ENCODE results near the gene ICAM1.

ICAM1 gene

GRCh38 chr19:10260141-10260584, 10.8 kb upstream of the ICAM1 start:
- no peak overlapping the region for H2AFZ ChIP-seq (ENCODE audit: low read length, unreplicated experiment)
- H3K79me2 ChIP-seq (ENCODE audit: control insufficient read depth, insufficient read depth, low read length, unreplicated experiment): no peaks in the 10 kb centered on the region
- no peaks in the 10 kb centered on the region for H3K4me1 ChIP-seq (ENCODE audit: control insufficient read depth, insufficient read depth, low read length, unreplicated experiment)
- no peak overlapping the region for H3K4me3 ChIP-seq (ENCODE audit: low read depth, low read length)
- H3K27ac ChIP-seq (ENCODE audit: low read depth, low read length): no peak overlapping the region
- no peaks in the 10 kb centered on the region for H3K27me3 ChIP-seq (ENCODE audit: insufficient read depth, low read length)
- H3K36me3 ChIP-seq (ENCODE audit: insufficient read depth, low read length): no peaks in the 10 kb centered on the region

GRCh38 chr19:10262771-10263170, 8.1 kb upstream of the ICAM1 start:
- no peaks in the 10 kb centered on the region for H3K79me2 ChIP-seq (ENCODE audit: control insufficient read depth, insufficient read depth, low read length, unreplicated experiment)
- H3K4me1 ChIP-seq (ENCODE audit: control insufficient read depth, insufficient read depth, low read length, unreplicated experiment): no peaks in the 10 kb centered on the region
- no peak overlapping the region for H3K27ac ChIP-seq (ENCODE audit: low read depth, low read length)
- H3K4me3 ChIP-seq (ENCODE audit: low read depth, low read length): no peak overlapping the region
- H2AFZ ChIP-seq (ENCODE audit: low read length, unreplicated experiment): no peak overlapping the region
- H3K27me3 ChIP-seq (ENCODE audit: insufficient read depth, low read length): no peaks in the 10 kb centered on the region
- no peaks in the 10 kb centered on the region for H3K36me3 ChIP-seq (ENCODE audit: insufficient read depth, low read length)

- no peaks in the 10 kb centered on the region for H3K27me3 ChIP-seq (ENCODE audit: insufficient read depth, low read length)
- peaks cover 8% of the 10 kb centered on the region for H3K79me2 ChIP-seq (ENCODE audit: control insufficient read depth, insufficient read depth, low read length, unreplicated experiment)
- H2AFZ ChIP-seq (ENCODE audit: low read length, unreplicated experiment): no peak overlapping the region
- H3K4me1 ChIP-seq (ENCODE audit: control insufficient read depth, insufficient read depth, low read length, unreplicated experiment): no peaks in the 10 kb centered on the region
- H3K27ac ChIP-seq (ENCODE audit: low read depth, low read length): no peak overlapping the region
- no peaks in the 10 kb centered on the region for H3K36me3 ChIP-seq (ENCODE audit: insufficient read depth, low read length)
- no peak overlapping the region for H3K4me3 ChIP-seq (ENCODE audit: low read depth, low read length)
Observed at GRCh38 chr19:10266706-10267105, 4.2 kb upstream of the ICAM1 start.

DNA sequence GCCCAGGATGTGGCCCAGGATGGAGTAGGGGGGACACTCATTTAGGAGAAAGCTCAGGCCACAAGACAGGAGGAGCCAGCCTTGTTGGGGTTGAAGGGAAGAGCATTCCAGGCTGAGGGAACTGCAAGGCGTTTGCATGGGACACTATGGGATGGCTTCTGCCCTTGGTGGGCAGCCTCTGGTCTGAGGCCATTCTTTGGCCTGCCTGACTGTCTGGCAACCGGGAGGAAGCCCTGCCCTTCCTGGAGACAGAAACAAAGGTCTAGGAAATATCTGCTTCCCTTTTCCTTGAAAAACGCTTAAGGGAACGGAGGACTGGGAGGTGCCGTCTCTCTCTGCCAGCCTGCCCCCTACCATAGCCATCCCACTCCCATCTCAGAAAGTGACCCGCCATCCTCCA, 2.8 kb upstream of the ICAM1 start:
- Histone ChIP-seq H3K27ac (ENCODE audit: low read depth, low read length) (no peak overlapping the region), H2AFZ (ENCODE audit: low read length, unreplicated experiment) (no peak overlapping the region), H3K4me1 (ENCODE audit: control insufficient read depth, insufficient read depth, low read length, unreplicated experiment) (peaks cover 3% of the 10 kb centered on the region), H3K4me3 (ENCODE audit: low read depth, low read length) (no peak overlapping the region), H3K36me3 (ENCODE audit: insufficient read depth, low read length) (no peaks in the 10 kb centered on the region), H3K79me2 (ENCODE audit: control insufficient read depth, insufficient read depth, low read length, unreplicated experiment) (peaks cover 18% of the 10 kb centered on the region), H3K27me3 (ENCODE audit: insufficient read depth, low read length) (no peaks in the 10 kb centered on the region)

GRCh38 chr19:10269333-10270179, 1.4 kb upstream of the ICAM1 start:
- H2AFZ ChIP-seq (ENCODE audit: low read length, unreplicated experiment): peak overlapping the region; percentile 7
- H3K36me3 ChIP-seq (ENCODE audit: insufficient read depth, low read length): peaks cover under 1% of the 10 kb centered on the region; the same call in 1 of the 2 replicates
- H3K27me3 ChIP-seq (ENCODE audit: insufficient read depth, low read length): no peaks in the 10 kb centered on the region
- peak overlapping the region; percentile 80 for H3K4me3 ChIP-seq (ENCODE audit: low read depth, low read length)
- peaks cover 3% of the 10 kb centered on the region for H3K4me1 ChIP-seq (ENCODE audit: control insufficient read depth, insufficient read depth, low read length, unreplicated experiment)
- H3K27ac ChIP-seq (ENCODE audit: low read depth, low read length): peak overlapping the region; percentile 84; the same call in 1 of the 2 replicates
- peaks cover 18% of the 10 kb centered on the region for H3K79me2 ChIP-seq (ENCODE audit: control insufficient read depth, insufficient read depth, low read length, unreplicated experiment)

DNA sequence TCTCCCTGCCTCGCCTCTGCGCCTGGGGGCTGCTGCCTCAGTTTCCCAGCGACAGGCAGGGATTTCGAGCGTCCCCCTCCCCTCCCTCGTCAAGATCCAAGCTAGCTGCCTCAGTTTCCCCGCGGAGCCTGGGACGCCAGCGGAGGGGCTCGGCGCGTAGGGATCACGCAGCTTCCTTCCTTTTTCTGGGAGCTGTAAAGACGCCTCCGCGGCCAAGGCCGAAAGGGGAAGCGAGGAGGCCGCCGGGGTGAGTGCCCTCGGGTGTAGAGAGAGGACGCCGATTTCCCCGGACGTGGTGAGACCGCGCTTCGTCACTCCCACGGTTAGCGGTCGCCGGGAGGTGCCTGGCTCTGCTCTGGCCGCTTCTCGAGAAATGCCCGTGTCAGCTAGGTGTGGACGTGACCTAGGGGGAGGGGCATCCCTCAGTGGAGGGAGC, 722 bp upstream of the ICAM1 start:
- Histone ChIP-seq H3K27ac (ENCODE audit: low read depth, low read length) (peak overlapping the region; percentile 84; the same call in 1 of the 2 replicates), H3K4me3 (ENCODE audit: low read depth, low read length) (peak overlapping the region; percentile 80), H3K36me3 (ENCODE audit: insufficient read depth, low read length) (peaks cover 3% of the 10 kb centered on the region; the same call in 1 of the 2 replicates), H3K27me3 (ENCODE audit: insufficient read depth, low read length) (no peaks in the 10 kb centered on the region), H3K4me1 (ENCODE audit: control insufficient read depth, insufficient read depth, low read length, unreplicated experiment) (peaks cover 3% of the 10 kb centered on the region), H2AFZ (ENCODE audit: low read length, unreplicated experiment) (peak overlapping the region; percentile 7), H3K79me2 (ENCODE audit: control insufficient read depth, insufficient read depth, low read length, unreplicated experiment) (peaks cover 18% of the 10 kb centered on the region)

DNA sequence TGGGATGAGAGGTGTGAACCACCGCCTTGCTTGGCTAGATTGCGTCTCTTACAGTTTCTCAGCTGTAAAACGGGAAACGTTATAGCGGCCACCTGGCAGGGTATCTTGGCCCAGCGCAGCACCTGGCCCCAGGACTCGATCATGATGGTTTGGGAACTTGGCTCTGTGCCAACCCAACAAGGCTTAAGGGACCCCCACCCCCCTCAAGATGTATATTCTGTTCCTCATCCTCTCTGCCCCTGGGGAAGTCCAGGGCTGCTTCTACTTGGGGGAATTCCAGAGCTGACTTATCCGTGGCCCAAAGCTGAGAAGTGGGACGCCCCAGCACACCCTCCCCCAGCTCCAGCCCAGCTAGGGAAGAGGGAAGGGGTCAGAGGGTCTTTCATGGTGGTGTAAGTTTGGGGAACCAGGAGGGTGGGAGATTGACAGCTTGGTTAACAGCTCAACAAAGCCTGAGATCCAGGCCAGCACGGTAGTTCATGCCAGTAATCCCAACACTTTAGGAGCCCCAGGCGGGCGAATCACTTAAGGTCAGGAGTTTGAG, 695 bp downstream of the ICAM1 start:
- peak overlapping the region; percentile 39; the same call in 1 of the 2 replicates for H3K27ac ChIP-seq (ENCODE audit: low read depth, low read length)

GRCh38 chr19:10274589-10274988, 3.7 kb downstream of the ICAM1 start:
- Histone ChIP-seq H2AFZ (ENCODE audit: low read length, unreplicated experiment) (no peak overlapping the region), H3K4me1 (ENCODE audit: control insufficient read depth, insufficient read depth, low read length, unreplicated experiment) (peaks cover 3% of the 10 kb centered on the region), H3K4me3 (ENCODE audit: low read depth, low read length) (no peak overlapping the region), H3K27ac (ENCODE audit: low read depth, low read length) (no peak overlapping the region), H3K79me2 (ENCODE audit: control insufficient read depth, insufficient read depth, low read length, unreplicated experiment) (peaks cover 18% of the 10 kb centered on the region), H3K36me3 (ENCODE audit: insufficient read depth, low read length) (peaks cover 5% of the 10 kb centered on the region; the same call in 1 of the 2 replicates), H3K27me3 (ENCODE audit: insufficient read depth, low read length) (no peaks in the 10 kb centered on the region)

More for the DNA sequence above, 695 bp downstream of the ICAM1 start:
- peaks cover 3% of the 10 kb centered on the region for H3K4me1 ChIP-seq (ENCODE audit: control insufficient read depth, insufficient read depth, low read length, unreplicated experiment)
- H2AFZ ChIP-seq (ENCODE audit: low read length, unreplicated experiment): no peak overlapping the region
- H3K79me2 ChIP-seq (ENCODE audit: control insufficient read depth, insufficient read depth, low read length, unreplicated experiment): peaks cover 18% of the 10 kb centered on the region
- H3K4me3 ChIP-seq (ENCODE audit: low read depth, low read length): peak overlapping the region; percentile 80
- H3K36me3 ChIP-seq (ENCODE audit: insufficient read depth, low read length): peaks cover 3% of the 10 kb centered on the region; the same call in 1 of the 2 replicates
- H3K27me3 ChIP-seq (ENCODE audit: insufficient read depth, low read length): no peaks in the 10 kb centered on the region

GRCh38 chr19:10277795-10278589, 7.1 kb downstream of the ICAM1 start:
- Histone ChIP-seq H3K36me3 (ENCODE audit: insufficient read depth, low read length) (peaks cover 5% of the 10 kb centered on the region; the same call in 1 of the 2 replicates), H3K4me3 (ENCODE audit: low read depth, low read length) (no peak overlapping the region), H3K27me3 (ENCODE audit: insufficient read depth, low read length) (no peaks in the 10 kb centered on the region), H2AFZ (ENCODE audit: low read length, unreplicated experiment) (no peak overlapping the region), H3K4me1 (ENCODE audit: control insufficient read depth, insufficient read depth, low read length, unreplicated experiment) (no peaks in the 10 kb centered on the region), H3K27ac (ENCODE audit: low read depth, low read length) (no peak overlapping the region), H3K79me2 (ENCODE audit: control insufficient read depth, insufficient read depth, low read length, unreplicated experiment) (no peaks in the 10 kb centered on the region)

GRCh38 chr19:10278935-10279334, 8.0 kb downstream of the ICAM1 start:
- H2AFZ ChIP-seq (ENCODE audit: low read length, unreplicated experiment): no peak overlapping the region
- H3K4me1 ChIP-seq (ENCODE audit: control insufficient read depth, insufficient read depth, low read length, unreplicated experiment): no peaks in the 10 kb centered on the region
- no peak overlapping the region for H3K4me3 ChIP-seq (ENCODE audit: low read depth, low read length)
- no peaks in the 10 kb centered on the region for H3K79me2 ChIP-seq (ENCODE audit: control insufficient read depth, insufficient read depth, low read length, unreplicated experiment)
- H3K36me3 ChIP-seq (ENCODE audit: insufficient read depth, low read length): peaks cover 5% of the 10 kb centered on the region; the same call in 1 of the 2 replicates
- H3K27ac ChIP-seq (ENCODE audit: low read depth, low read length): no peak overlapping the region
- no peaks in the 10 kb centered on the region for H3K27me3 ChIP-seq (ENCODE audit: insufficient read depth, low read length)
